Loucy (cell line): ENCODE data around the gene AP1M1.

ENCODE experiments used
- H2AFZ ChIP-seq: fragments of 200-600 bp; sonication (generic); 2 replicates; pipeline ENCODE4 v1.6.0; 2016; ENCODE audit warnings: antibody characterized with exemption, mild to moderate bottlenecking, low read length, moderate library complexity
- H3F3A ChIP-seq: fragments of 200-600 bp; 2 replicates; pipeline ENCODE4 v1.6.0; 2016; ENCODE audit warnings: antibody characterized with exemption, low read depth, mild to moderate bottlenecking
- H3K27me3 ChIP-seq: fragments of 200-600 bp; sonication (generic); 2 replicates; pipeline ENCODE4 v1.6.1; 2014; ENCODE audit warnings: low read length, mild to moderate bottlenecking; ENCODE audit not compliant: insufficient read depth, poor library complexity, severe bottlenecking
- H3K36me3 ChIP-seq: fragments of 200-600 bp; sonication (generic); 2 replicates; pipeline ENCODE4 v1.6.1; 2016; ENCODE audit warnings: low read length; ENCODE audit not compliant: insufficient read depth
- H3K4me1 ChIP-seq: fragments of 200-600 bp; sonication (generic); 2 replicates; pipeline ENCODE4 v1.5.1; 2014; ENCODE audit warnings: low read length, mild to moderate bottlenecking; ENCODE audit not compliant: insufficient read depth, poor library complexity, severe bottlenecking
- H3K4me2 ChIP-seq: fragments of 200-600 bp; sonication (generic); 2 replicates; pipeline ENCODE4 v1.6.0; 2014; ENCODE audit warnings: antibody characterized with exemption, low read length, low read depth, mild to moderate bottlenecking; ENCODE audit not compliant: poor library complexity, severe bottlenecking
- H3K4me3 ChIP-seq: fragments of 200-600 bp; sonication (generic); 2 replicates; pipeline ENCODE4 v1.5.1; 2014; ENCODE audit warnings: low read length, mild to moderate bottlenecking, mixed read lengths; ENCODE audit not compliant: poor library complexity, severe bottlenecking
- H3K79me2 ChIP-seq: fragments of 200-600 bp; sonication (generic); 2 replicates; pipeline ENCODE4 v1.6.1; 2014; ENCODE audit warnings: low read length; ENCODE audit not compliant: insufficient read depth
- H3K9ac ChIP-seq: fragments of 200-600 bp; sonication (generic); 2 replicates; pipeline ENCODE4 v1.6.0; 2014; ENCODE audit warnings: mild to moderate bottlenecking, low read depth, low read length, moderate library complexity; ENCODE audit not compliant: poor library complexity, severe bottlenecking
- H3K9me2 ChIP-seq: fragments of 200-600 bp; sonication (generic); replicated peaks from 2 replicates; pipeline ENCODE4 v1.6.1; 2016; ENCODE audit warnings: low read depth, low read length, mixed read lengths
- H3K9me3 ChIP-seq: fragments of 200-600 bp; sonication (generic); 2 replicates; pipeline ENCODE4 v1.6.1; 2014; ENCODE audit warnings: mild to moderate bottlenecking, antibody characterized with exemption, low read length, low read depth; ENCODE audit not compliant: insufficient read depth
- H4K20me1 ChIP-seq: fragments of 200-600 bp; sonication (generic); 2 replicates; pipeline ENCODE4 v1.6.0; 2014; ENCODE audit warnings: antibody characterized with exemption, low read length, mild to moderate bottlenecking; ENCODE audit not compliant: insufficient read depth, poor library complexity, severe bottlenecking
- CTCF ChIP-seq: fragments of 200-600 bp; sonication (generic); conservative IDR thresholded peaks from 2 replicates; pipeline ENCODE4 v1.5.1; 2014; ENCODE audit warnings: mild to moderate bottlenecking, antibody characterized with exemption, low read length
- EZH2phosphoT487 ChIP-seq: fragments of 200-600 bp; IDR thresholded peaks from 2 replicates; pipeline ENCODE4 v1.6.1; 2018; ENCODE audit warnings: antibody characterized with exemption, mild to moderate bottlenecking, moderate library complexity, borderline replicate concordance

Gene AP1M1

GRCh38 chr19:16216744-16217670 lies 19.3 kb downstream of the AP1M1 start:
- H3K79me2 ChIP-seq = no peaks in the 10 kb centered on the region; the same call in 1 of the 2 replicates

GRCh38 chr19:16217716-16218451 lies 20.2 kb downstream of the AP1M1 start:
- no peak overlapping the region for H2AFZ ChIP-seq
- H4K20me1 ChIP-seq = no peaks in the 10 kb centered on the region
- H3K27me3 ChIP-seq = no peaks in the 10 kb centered on the region
- H3F3A ChIP-seq = no peaks in the 10 kb centered on the region
- H3K9me3 ChIP-seq = peaks cover 20% of the 10 kb centered on the region; the same call in 1 of the 2 replicates
- no peak overlapping the region for H3K9ac ChIP-seq
- no peak overlapping the region for H3K4me2 ChIP-seq
- no peak for TF ChIP-seq EZH2phosphoT487
- no peak for TF ChIP-seq CTCF
- no peak overlapping the region for H3K4me3 ChIP-seq
- H3K4me1 ChIP-seq = peaks cover 5% of the 10 kb centered on the region
- peaks cover 36% of the 10 kb centered on the region for H3K36me3 ChIP-seq
- no peaks in the 10 kb centered on the region for H3K9me2 ChIP-seq
- no peaks in the 10 kb centered on the region; the same call in 1 of the 2 replicates for H3K79me2 ChIP-seq

More at GRCh38 chr19:16216744-16217670, 19.3 kb downstream of the AP1M1 start:
- Histone ChIP-seq H3K4me2 (no peak overlapping the region), H4K20me1 (no peaks in the 10 kb centered on the region), H3K36me3 (peaks cover 32% of the 10 kb centered on the region), H3K9me3 (peaks cover 20% of the 10 kb centered on the region; the same call in 1 of the 2 replicates), H3F3A (no peaks in the 10 kb centered on the region), H3K4me3 (no peak overlapping the region), H3K4me1 (peaks cover 9% of the 10 kb centered on the region), H3K27me3 (no peaks in the 10 kb centered on the region), H3K9ac (no peak overlapping the region), H3K9me2 (no peaks in the 10 kb centered on the region), H2AFZ (no peak overlapping the region)
- TF ChIP-seq CTCF (no peak), EZH2phosphoT487 (no peak)

- H2AFZ ChIP-seq = no peak overlapping the region
- peaks cover 45% of the 10 kb centered on the region for H3K36me3 ChIP-seq
- H3K4me2 ChIP-seq = no peak overlapping the region
- H3F3A ChIP-seq = no peaks in the 10 kb centered on the region
- H3K9me2 ChIP-seq = no peaks in the 10 kb centered on the region
- no peaks in the 10 kb centered on the region for H3K27me3 ChIP-seq
- H3K9me3 ChIP-seq = peaks cover 20% of the 10 kb centered on the region; the same call in 1 of the 2 replicates
- no peak overlapping the region for H3K4me3 ChIP-seq
- no peaks in the 10 kb centered on the region for H4K20me1 ChIP-seq
- H3K79me2 ChIP-seq = no peaks in the 10 kb centered on the region; the same call in 1 of the 2 replicates
- H3K4me1 ChIP-seq = peaks cover 5% of the 10 kb centered on the region
- no peak overlapping the region for H3K9ac ChIP-seq
- TF ChIP-seq CTCF = no peak
- no peak for TF ChIP-seq EZH2phosphoT487
Measured at GRCh38 chr19:16218851-16219250, 21.1 kb downstream of the AP1M1 start.
